C4-2B (cell line): ENCODE data around the gene COQ2.

ENCODE experiments used
- ZFX ChIP-seq: fragments of 450-650 bp; IDR thresholded peaks from 2 replicates; pipeline ENCODE4 v1.6.1; 2017
- TF ChIP-seq, protein P1 (sequence below): fragments of 450-650 bp; conservative IDR thresholded peaks from 2 replicates; pipeline ENCODE4 v1.5.1; 2017; ENCODE audit warnings: mild to moderate bottlenecking

DNA sequence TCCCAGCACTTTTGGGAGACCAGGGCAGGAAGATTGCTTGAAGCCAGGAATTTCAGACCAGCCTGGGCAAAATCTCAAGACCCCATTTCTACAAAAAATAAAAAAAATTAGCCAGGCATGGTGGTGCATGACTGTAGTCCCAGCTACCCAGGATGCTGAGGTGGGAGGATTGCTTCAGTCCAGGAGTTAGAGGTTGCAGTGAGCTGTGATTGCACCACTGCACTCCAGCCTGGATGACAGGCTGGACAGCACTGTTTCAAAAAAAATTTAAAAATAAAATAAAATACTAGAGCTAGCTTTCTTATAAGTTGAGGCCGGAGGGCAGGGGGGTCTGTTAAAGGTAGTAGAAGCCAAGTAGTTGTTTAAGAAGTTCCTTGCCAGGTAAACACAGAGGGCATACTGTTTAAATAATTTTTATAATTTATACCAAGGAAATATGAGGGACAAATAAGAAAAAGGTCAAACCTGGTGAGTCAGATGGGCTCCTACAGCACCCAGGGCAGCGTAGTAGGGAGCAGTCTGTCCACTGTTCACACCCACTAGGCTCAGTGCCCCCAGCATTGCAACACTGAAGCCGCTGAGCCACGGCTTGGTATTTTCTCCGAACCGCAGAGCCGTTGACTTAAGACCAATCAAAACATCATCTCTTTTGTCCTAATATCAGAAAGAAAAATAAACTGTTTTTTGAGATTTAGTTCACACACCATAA, 17.3 kb downstream of the COQ2 start:
- TF ChIP-seq, protein P1, sequence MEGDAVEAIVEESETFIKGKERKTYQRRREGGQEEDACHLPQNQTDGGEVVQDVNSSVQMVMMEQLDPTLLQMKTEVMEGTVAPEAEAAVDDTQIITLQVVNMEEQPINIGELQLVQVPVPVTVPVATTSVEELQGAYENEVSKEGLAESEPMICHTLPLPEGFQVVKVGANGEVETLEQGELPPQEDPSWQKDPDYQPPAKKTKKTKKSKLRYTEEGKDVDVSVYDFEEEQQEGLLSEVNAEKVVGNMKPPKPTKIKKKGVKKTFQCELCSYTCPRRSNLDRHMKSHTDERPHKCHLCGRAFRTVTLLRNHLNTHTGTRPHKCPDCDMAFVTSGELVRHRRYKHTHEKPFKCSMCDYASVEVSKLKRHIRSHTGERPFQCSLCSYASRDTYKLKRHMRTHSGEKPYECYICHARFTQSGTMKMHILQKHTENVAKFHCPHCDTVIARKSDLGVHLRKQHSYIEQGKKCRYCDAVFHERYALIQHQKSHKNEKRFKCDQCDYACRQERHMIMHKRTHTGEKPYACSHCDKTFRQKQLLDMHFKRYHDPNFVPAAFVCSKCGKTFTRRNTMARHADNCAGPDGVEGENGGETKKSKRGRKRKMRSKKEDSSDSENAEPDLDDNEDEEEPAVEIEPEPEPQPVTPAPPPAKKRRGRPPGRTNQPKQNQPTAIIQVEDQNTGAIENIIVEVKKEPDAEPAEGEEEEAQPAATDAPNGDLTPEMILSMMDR: no peak
- TF ChIP-seq ZFX: no peak
